Medulla oblongata (tissue), 1 donor: ENCODE measurements around the gene B3GLCT.

Source experiments
- DNase-seq: peaks from one replicate; pipeline ENCODE4 v3.0.0-alpha.2; 2015; ENCODE audit errors: extremely low spot score

The B3GLCT gene

DNA sequence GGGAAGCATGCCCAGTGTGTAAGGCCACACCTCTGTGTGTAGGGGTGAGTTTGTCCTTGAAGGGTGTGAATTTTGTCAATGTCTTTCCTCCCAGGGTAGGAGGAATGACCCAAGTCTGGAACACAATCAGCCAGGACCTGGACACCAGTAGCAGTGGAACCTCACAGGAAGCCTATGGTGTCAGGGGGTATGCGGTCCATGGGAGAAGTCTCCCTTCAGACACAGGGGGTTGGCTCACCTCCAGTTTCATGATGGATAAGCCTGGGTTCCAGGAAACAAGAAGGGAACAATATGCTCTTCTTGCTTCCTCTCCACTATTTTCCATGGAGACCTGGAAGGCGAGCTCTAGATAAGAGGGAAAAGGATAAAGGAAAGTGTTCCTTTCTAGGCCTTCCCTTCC lies 23.9 kb downstream of the B3GLCT start:
- DNase-seq = no peak

DNA sequence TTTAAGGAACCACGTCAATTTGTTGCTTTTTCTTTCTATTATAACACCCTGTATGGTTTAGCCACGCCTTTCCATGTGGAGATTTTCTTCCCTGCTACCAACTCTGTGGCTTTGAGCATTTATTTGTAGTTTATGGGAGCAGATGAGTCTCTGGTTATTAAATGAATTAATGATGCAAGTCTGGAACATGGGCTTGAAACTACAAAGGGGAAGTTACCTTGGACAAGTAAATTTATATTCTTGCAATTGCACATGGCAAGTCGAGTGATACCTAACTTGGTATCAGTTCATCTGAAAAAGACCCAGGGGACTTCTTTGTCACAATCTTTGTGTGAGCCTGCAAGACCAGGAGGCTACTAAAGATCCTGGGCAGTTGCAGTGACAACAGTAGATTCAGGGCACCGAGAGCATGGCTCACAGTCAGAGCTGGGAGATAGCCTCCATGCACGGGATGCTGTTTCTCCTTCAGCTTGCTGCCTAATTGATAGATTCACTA lies 24.4 kb downstream of the B3GLCT start:
- no peak for DNase-seq

DNA sequence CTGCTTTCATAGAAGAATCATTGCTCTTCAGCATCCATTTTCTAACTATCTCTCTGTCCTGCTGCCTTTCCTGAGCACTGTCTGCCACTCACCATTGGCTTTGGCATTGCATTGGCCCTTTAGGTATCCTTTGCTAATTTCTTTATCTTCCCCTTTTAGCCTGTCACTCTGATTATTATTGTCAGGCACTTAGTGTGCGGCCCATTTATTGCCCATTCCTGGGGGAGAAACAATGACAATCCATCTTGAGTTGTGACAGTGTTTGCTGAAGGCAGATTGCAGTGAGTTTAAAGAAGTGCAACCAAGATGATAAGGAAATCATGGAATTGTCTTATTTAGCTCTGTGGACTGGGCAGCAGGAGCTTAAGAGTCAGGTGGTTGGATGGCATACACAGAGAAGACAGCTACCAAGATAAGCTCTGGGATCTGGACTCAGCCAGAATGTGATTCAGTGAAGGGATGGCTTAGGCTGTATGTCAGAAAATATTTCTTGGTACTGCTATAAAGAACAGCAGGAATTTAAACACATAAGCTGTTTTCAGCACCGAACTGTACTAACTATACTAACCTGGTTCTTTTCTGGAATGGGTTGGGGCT lies 25.3 kb downstream of the B3GLCT start:
- no peak for DNase-seq

DNA sequence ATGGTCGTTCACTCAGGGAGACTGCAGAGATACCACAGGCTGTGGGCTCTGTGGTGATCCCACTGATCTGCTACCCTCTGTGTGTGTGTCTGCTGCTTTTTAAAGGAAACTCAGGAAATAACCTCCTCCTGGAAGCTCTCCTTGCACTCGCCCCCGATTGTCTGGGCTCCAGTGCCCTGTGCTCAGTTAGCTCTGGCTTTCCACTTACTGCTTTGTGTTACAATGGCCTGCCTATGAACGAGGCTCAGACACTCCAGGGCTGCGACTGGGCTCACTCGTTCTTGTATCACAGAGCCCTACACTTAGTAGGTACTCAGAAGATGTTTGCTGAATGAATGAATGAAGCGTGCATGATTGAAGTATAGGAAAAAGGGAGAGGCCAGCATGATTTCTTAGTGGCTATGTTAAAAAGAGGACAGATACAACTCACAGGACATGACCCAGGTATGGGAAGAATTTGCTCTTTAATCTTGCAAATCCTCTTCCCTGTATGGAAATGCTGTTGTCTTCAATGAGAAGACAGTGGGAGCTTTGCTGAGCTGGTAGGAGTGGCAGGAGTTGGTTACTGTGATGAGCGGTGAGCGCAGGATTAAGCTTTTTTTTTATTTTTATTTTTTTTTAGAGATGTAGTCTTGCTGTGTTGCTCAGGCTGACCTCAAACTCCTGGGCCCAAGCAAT lies 26.4 kb downstream of the B3GLCT start:
- no peak for DNase-seq

DNA sequence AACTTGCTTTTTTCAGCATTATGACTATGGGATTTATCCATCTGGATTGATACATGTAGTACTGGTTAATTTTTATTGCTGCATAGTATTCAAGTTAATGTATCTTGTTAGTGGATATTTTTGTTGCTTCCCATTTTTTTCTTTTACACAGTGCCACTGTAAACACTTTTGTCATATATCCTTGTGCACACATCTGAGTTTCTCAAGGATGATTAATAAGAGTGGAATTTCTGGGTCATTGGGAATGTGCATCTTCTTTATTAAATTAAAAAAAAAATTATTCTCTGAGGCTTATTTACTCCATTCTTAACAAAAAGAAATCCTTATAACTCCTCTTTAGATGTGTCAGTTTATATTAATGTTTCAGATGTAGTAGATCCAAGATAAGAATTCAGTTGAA lies 27.3 kb downstream of the B3GLCT start:
- no peak for DNase-seq

DNA sequence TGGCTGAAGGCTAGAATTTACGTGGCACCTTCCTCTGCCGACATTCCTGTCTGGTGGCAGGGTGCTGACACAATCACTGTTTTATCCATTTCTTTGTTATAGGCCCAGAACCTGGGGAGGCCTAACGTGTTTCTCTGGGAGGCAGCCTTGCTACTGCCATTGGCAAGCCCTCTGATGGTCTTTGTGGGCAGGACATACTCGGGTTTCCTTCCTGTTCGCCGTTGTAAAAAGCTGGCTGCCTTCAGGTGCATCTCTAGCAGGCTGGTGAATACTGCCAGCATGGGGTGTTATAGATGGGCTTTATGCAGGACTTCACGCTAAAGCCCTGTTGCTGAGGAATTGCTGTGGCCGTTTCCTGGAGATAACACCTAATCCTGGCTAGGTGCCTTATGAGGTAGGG lies 28.1 kb downstream of the B3GLCT start:
- DNase-seq = no peak

- no peak for DNase-seq
Measured at GRCh38 chr13:31234729-31235128, 35.0 kb downstream of the B3GLCT start.

GRCh38 chr13:31236211-31236786 lies 36.5 kb downstream of the B3GLCT start:
- DNase-seq = peak; percentile 34

DNA sequence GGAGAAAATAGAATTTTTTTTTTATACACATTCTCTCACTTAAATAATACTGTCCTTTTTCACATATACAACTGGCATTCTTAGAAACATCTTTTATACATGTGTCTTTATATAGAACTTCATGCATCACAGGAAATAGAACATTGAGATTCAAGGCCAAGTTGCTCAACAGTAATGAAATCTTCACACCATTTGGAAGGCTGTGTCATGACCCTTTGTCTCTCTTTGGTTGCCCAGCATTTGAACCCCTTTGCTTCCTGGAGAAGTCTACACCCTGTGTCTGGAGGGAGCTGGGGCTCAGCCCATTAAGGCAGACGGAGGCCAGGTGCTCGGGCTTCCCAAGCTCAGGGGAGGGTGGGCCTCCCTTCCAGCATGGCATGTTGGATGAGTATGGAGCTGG lies 41.1 kb downstream of the B3GLCT start:
- no peak for DNase-seq

GRCh38 chr13:31242367-31242766 lies 42.6 kb downstream of the B3GLCT start:
- no peak for DNase-seq

DNA sequence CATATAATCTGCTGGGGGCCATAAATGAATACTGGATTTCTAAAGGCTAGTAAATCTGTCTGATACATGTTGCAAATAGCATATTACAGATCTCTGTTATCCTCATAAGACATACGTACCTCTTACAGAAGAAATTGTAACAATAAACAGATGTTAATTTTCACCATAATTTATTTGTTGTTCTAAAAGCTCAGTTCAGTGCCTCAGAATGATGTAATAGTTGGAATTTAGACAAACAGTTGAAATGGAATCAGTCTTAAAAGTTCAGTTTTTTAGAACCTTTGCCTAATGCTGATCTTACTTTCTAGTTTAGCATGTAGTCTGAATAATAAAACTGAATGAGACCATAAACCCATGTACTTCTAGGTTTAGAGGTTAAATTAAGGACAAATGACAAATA lies 43.1 kb downstream of the B3GLCT start:
- DNase-seq = no peak

GRCh38 chr13:31245598-31246373 lies 46.0 kb downstream of the B3GLCT start:
- no peak for DNase-seq

DNA sequence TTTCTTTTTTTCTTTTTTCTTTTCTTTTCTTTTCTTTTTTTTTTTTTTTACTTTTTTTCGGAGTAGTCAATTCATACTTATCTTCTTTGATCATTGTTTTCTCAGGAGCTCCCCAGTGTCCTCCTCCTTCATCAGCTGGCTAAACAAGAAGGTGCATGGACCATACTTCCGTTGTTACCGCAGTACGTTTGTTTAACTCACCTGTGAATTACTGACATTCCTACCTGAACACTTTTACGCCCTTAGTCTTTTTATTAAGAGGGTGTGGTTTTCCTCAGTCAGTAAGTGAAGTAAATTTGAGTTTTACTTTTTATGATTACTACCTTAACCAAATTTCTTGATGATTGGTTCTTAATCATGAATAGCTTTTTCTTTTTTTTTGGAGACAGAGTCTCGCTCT lies 47.1 kb downstream of the B3GLCT start:
- no peak for DNase-seq

DNA sequence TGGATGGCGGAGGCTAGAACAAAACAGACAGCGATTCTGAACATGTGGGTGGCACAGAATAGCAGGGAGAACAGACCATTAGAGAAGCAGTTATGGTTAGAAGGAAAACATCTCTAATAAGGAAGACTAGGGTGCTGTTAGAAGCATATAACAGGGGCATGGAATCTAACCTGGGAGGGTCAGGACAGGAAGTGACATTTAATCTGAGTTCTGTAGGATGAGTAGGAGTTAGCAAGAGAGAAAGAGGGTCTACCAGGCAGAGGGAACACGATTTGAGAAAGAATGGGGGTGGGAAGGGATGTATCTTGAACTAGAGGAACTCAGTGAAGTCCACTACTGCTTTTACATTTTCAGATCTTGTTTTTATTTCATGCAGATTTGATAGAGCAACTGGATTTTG lies 48.6 kb downstream of the B3GLCT start:
- DNase-seq = no peak

GRCh38 chr13:31248965-31249539 lies 49.3 kb downstream of the B3GLCT start:
- DNase-seq = no peak

DNA sequence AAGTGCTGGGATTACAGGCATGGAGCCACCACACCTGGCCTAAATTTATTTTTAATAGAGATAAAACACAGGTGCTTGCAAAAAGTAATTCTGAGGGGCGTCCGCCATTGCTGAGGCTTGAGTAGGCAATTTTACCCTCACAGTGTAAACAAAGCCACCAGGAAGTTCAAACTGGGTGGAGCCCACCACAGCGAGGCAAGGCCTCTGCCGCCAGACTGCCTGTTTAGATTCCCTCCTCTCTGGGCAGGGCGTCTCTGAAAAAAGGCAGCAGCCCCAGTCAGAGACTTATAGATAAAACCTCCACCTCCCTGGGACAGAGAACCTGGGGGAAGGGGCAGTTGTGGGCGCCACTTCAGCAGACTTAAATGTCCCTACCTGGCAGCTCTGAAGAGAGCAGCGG lies 50.7 kb downstream of the B3GLCT start:
- no peak for DNase-seq

- DNase-seq = no peak
Measured at GRCh38 chr13:31261241-31261640, 61.5 kb downstream of the B3GLCT start.

- no peak for DNase-seq
Measured at GRCh38 chr13:31263346-31263745, 63.6 kb downstream of the B3GLCT start.

- no peak for DNase-seq
Measured at GRCh38 chr13:31264151-31264550, 64.4 kb downstream of the B3GLCT start.

GRCh38 chr13:31267126-31267784 lies 67.5 kb downstream of the B3GLCT start:
- no peak for DNase-seq

DNA sequence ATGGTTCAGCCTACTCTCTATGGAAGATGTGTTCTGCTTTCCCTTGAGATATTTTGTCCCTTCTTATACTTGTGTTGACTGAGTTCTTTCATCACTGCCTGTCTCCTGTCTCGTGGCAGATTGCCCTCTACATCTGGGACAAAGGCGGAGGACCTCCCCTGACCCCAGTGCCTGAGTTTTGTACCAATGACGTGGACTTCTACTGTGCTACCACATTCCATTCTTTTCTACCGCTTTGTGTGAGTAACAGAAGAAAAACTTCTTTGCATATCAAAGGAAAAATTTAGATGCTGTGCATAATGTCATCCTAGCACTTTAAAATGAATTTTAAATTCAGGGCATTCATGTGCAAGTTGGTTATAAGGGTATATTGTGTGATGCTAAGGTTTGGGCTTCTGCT lies 74.6 kb downstream of the B3GLCT start:
- DNase-seq = no peak

- no peak for DNase-seq
Measured at GRCh38 chr13:31276421-31276820, 76.6 kb downstream of the B3GLCT start.
